H1 (cell line): ENCODE data around the gene MTX2. TPM values are rescaled to one million over a fixed set of nuclear protein-coding genes. Genes with fewer than 3 reads are reported as not detected.

Experiments
- CTCF ChIA-PET: fragments of 300-600 bp; sonication (Branson Sonifier 250); formaldehyde crosslinking; loops from one replicate; lab custom pipeline; 2021; ENCODE audit not compliant: partially characterized antibody; lab: Charles Lee
- POLR2A ChIA-PET: fragments of 300-600 bp; sonication (Branson Sonifier 250); formaldehyde crosslinking; loops from one replicate; lab custom pipeline; 2021; ENCODE audit warnings: inconsistent platforms; ENCODE audit not compliant: partially characterized antibody; lab: Charles Lee
- DNase-seq, 2 experiments: peaks; one replicate each; pipeline versions ENCODE4 v3.0.0 to v3.0.0-alpha.2; 2010 to 2022; ENCODE audit warnings: low spot score in 2 of 2, low read depth in 1 of 2, mixed read lengths in 1 of 2
- FAIRE-seq: peaks from 2 replicates; lab custom pipeline; 2011; peaks lifted over from hg19 to GRCh38; lab: Jason Lieb, UNC
- H2AFZ ChIP-seq: 2 replicates; pipeline ENCODE4 v1.8.1; 2012; ENCODE audit warnings: low read length, inconsistent platforms
- H2AK5ac ChIP-seq: 2 replicates; pipeline ENCODE4 v1.6.1; 2013; ENCODE audit warnings: low read depth, low read length
- H2BK120ac ChIP-seq: replicated peaks from 2 replicates; pipeline ENCODE3; 2013; ENCODE audit warnings: low read depth, low read length, inconsistent platforms
- H2BK12ac ChIP-seq: 2 replicates; pipeline ENCODE4 v1.6.1; 2013; ENCODE audit warnings: low read depth, low read length
- H2BK15ac ChIP-seq: 2 replicates; pipeline ENCODE4 v1.6.1; 2013; ENCODE audit warnings: low read length
- H2BK20ac ChIP-seq: 2 replicates; pipeline ENCODE4 v1.6.1; 2013; ENCODE audit warnings: low read length
- H2BK5ac ChIP-seq: 2 replicates; pipeline ENCODE4 v1.6.1; 2013; ENCODE audit warnings: low read depth, low read length
- H3K14ac ChIP-seq: 2 replicates; pipeline ENCODE4 v1.6.1; 2013; ENCODE audit warnings: inconsistent platforms; ENCODE audit not compliant: insufficient read length
- H3K18ac ChIP-seq: 2 replicates; pipeline ENCODE4 v1.6.1; 2013; ENCODE audit warnings: low read length; ENCODE audit errors: extremely low read depth
- H3K23ac ChIP-seq: 2 replicates; pipeline ENCODE4 v1.6.1; 2013; ENCODE audit warnings: inconsistent platforms; ENCODE audit not compliant: insufficient read length
- H3K23me2 ChIP-seq: 2 replicates; pipeline ENCODE4 v1.6.1; 2013; ENCODE audit warnings: low read depth, low read length
- H3K27ac ChIP-seq: 2 replicates; pipeline ENCODE4 v1.6.1; 2011; ENCODE audit warnings: low read depth, low read length, inconsistent platforms
- H3K27me3 ChIP-seq, 4 experiments: replicated peaks in 1 of 4; 1 replicate in 1 of 4; 2 replicates in 3 of 4; pipeline versions ENCODE4 v1.6.1 to v1.8.1; 2011 to 2013; ENCODE audit warnings: low read length in 3 of 4, mild to moderate bottlenecking in 3 of 4, inconsistent platforms in 2 of 4, mixed read lengths in 2 of 4, moderate library complexity in 1 of 4; ENCODE audit not compliant: control insufficient read depth in 3 of 4, insufficient read depth in 3 of 4; ENCODE audit errors: extremely low read depth in 1 of 4
- H3K36me3 ChIP-seq, 4 experiments: 2 replicates each; pipeline versions ENCODE4 v1.6.1 to v1.8.1; 2011 to 2013; ENCODE audit warnings: mild to moderate bottlenecking in 4 of 4, low read length in 3 of 4, moderate library complexity in 2 of 4, control low read depth in 1 of 4, inconsistent platforms in 1 of 4; ENCODE audit not compliant: insufficient read depth in 4 of 4, control insufficient read depth in 2 of 4
- H3K4ac ChIP-seq: replicated peaks from 2 replicates; pipeline ENCODE3; 2013; ENCODE audit warnings: low read length, low read depth, mixed read lengths, inconsistent platforms; ENCODE audit not compliant: insufficient read length
- H3K4me1 ChIP-seq, 4 experiments: replicated peaks in 1 of 4; 1 replicate in 1 of 4; 2 replicates in 3 of 4; pipeline versions ENCODE4 v1.6.1 to v1.8.1; 2011 to 2013; ENCODE audit warnings: low read length in 3 of 4, inconsistent platforms in 2 of 4, mixed read lengths in 1 of 4; ENCODE audit not compliant: insufficient read depth in 4 of 4, control insufficient read depth in 3 of 4
- H3K4me2 ChIP-seq, 2 experiments: 2 replicates each; pipeline versions ENCODE4 v1.6.1 to v1.8.1; 2011 to 2013; ENCODE audit warnings: low read depth in 2 of 2, low read length in 2 of 2, control low read depth in 1 of 2, inconsistent platforms in 1 of 2, mild to moderate bottlenecking in 1 of 2; ENCODE audit not compliant: insufficient read depth in 1 of 2
- H3K4me3 ChIP-seq, 4 experiments: fragments of 200-600, 300-600 bp in 1 of 4; sonication (generic), shearing (Covaris generic), sonication (Bioruptor Twin) in 1 of 4; 2 replicates each; pipeline versions ENCODE4 v1.5.1 to v1.8.1; 2011 to 2016; ENCODE audit warnings: low read length in 4 of 4, low read depth in 3 of 4, control low read depth in 2 of 4, inconsistent platforms in 2 of 4, mild to moderate bottlenecking in 2 of 4, mixed read lengths in 1 of 4, moderate library complexity in 1 of 4; ENCODE audit not compliant: insufficient read depth in 2 of 4; ENCODE audit errors: extremely low read depth in 1 of 4
- H3K56ac ChIP-seq: replicated peaks from 2 replicates; pipeline ENCODE3; 2013; ENCODE audit warnings: low read depth, mild to moderate bottlenecking, mixed read lengths, low read length, inconsistent platforms; ENCODE audit not compliant: insufficient read length
- H3K79me1 ChIP-seq: 2 replicates; pipeline ENCODE4 v1.6.1; 2013; ENCODE audit warnings: low read depth, low read length, control low read depth
- H3K79me2 ChIP-seq, 2 experiments: 2 replicates each; pipeline versions ENCODE4 v1.6.1 to v1.8.1; 2012 to 2013; ENCODE audit warnings: low read length in 2 of 2, mild to moderate bottlenecking in 2 of 2, inconsistent platforms in 1 of 2; ENCODE audit not compliant: insufficient read depth in 2 of 2, control insufficient read depth in 1 of 2
- H3K9ac ChIP-seq, 4 experiments: replicated peaks in 1 of 4; 1 replicate in 1 of 4; 2 replicates in 3 of 4; pipeline versions ENCODE4 v1.6.1 to v1.8.1; 2011 to 2013; ENCODE audit warnings: low read depth in 3 of 4, low read length in 3 of 4, control low read depth in 2 of 4, mild to moderate bottlenecking in 2 of 4, moderate library complexity in 2 of 4, inconsistent platforms in 1 of 4; ENCODE audit errors: extremely low read depth in 1 of 4
- H3K9me3 ChIP-seq, 2 experiments: 2 replicates each; pipeline versions ENCODE4 v1.6.1 to v1.8.1; 2012 to 2013; ENCODE audit warnings: mild to moderate bottlenecking in 2 of 2, moderate library complexity in 2 of 2, control low read depth in 1 of 2, inconsistent platforms in 1 of 2, low read depth in 1 of 2, low read length in 1 of 2, mixed read lengths in 1 of 2; ENCODE audit not compliant: insufficient read depth in 2 of 2
- H4K20me1 ChIP-seq, 2 experiments: replicated peaks in 1 of 2; 2 replicates each; pipeline versions ENCODE3 to v1.8.1; 2011 to 2013; ENCODE audit warnings: inconsistent platforms in 2 of 2, low read length in 2 of 2, mild to moderate bottlenecking in 1 of 2; ENCODE audit not compliant: insufficient read depth in 2 of 2, control insufficient read depth in 1 of 2
- H4K5ac ChIP-seq: 2 replicates; pipeline ENCODE4 v1.6.1; 2013; ENCODE audit warnings: low read length, low read depth, mixed read lengths, inconsistent platforms; ENCODE audit not compliant: insufficient read length
- H4K8ac ChIP-seq: 2 replicates; pipeline ENCODE4 v1.8.0; 2013; ENCODE audit warnings: mild to moderate bottlenecking, moderate library complexity, low read length, inconsistent platforms; ENCODE audit not compliant: insufficient read depth; ENCODE audit errors: extremely low read depth
- H4K91ac ChIP-seq: replicated peaks from 2 replicates; pipeline ENCODE3; 2013; ENCODE audit warnings: low read length, mixed read lengths, inconsistent platforms; ENCODE audit not compliant: insufficient read length
- ATF2 ChIP-seq: IDR thresholded peaks from 2 replicates; pipeline ENCODE4 v1.6.1; 2012; ENCODE audit warnings: low read length, inconsistent platforms
- CBX8 ChIP-seq: fragments of 300-800, 300-1000 bp; sonication (generic); IDR thresholded peaks from 2 replicates; pipeline ENCODE4 v1.7.1; 2016; ENCODE audit warnings: low read depth, low read length, borderline replicate concordance
- CHD1 ChIP-seq: IDR thresholded peaks from 2 replicates; pipeline ENCODE4 v1.6.1; 2012; ENCODE audit warnings: low read depth, low read length, improper control_type of control experiment
- EZH2 ChIP-seq: fragments of 200-600 bp; sonication (generic); IDR thresholded peaks from 2 replicates; pipeline ENCODE4 v1.7.1; 2012; ENCODE audit warnings: low read depth, mild to moderate bottlenecking, moderate library complexity, low read length, inconsistent platforms; ENCODE audit not compliant: severe bottlenecking
- HDAC2 ChIP-seq, 2 experiments: fragments of 300-600 bp in 1 of 2; sonication (generic) in 1 of 2; IDR thresholded peaks; 2 replicates each; pipeline ENCODE4 v1.6.1; 2011 to 2012; ENCODE audit warnings: low read depth in 2 of 2, low read length in 2 of 2, mild to moderate bottlenecking in 2 of 2, moderate library complexity in 2 of 2, borderline replicate concordance in 1 of 2, inconsistent platforms in 1 of 2
- RNF2 ChIP-seq: fragments of 200-900, 300-1000 bp; sonication (generic); IDR thresholded peaks from 2 replicates; pipeline ENCODE4 v1.7.1; 2016; ENCODE audit warnings: borderline replicate concordance, low read depth, mild to moderate bottlenecking, antibody characterized with exemption, low read length; ENCODE audit not compliant: poor library complexity, severe bottlenecking; ENCODE audit errors: missing control alignments
- TAF7 ChIP-seq: optimal IDR thresholded peaks from 2 replicates; pipeline ENCODE3; 2011; ENCODE audit warnings: low read depth, mild to moderate bottlenecking, inconsistent platforms, low read length, moderate library complexity, borderline replicate concordance
- WGBS, 2 experiments: shearing (Covaris generic) in 1 of 2; methylation state at CpG; one replicate each; pipeline versions ENCODE4 v1.1.6 to v1.1.7; 2013 to 2015; ENCODE audit warnings: low lambda C conversion rate in 2 of 2, mixed read lengths in 2 of 2, inconsistent platforms in 1 of 2, low coverage in 1 of 2, missing lambda C conversion rate in 1 of 2; ENCODE audit not compliant: insufficient replicate concordance in 2 of 2, insufficient coverage in 1 of 2, insufficient read length in 1 of 2; ENCODE audit errors: extremely low coverage in 1 of 2, missing lambda C conversion rate in 1 of 2; 5-methylcytosine and 5-hydroxymethylcytosine counted together
- polyA plus RNA-seq, 7 experiments: library from polyadenylated mRNA; depleted of rRNA in 3 of 7; stranded (reverse) in 5 of 7; unstranded in 2 of 7; fragments of >200 nt in 5 of 7; fragments of 200-250 nt in 2 of 7; gene quantifications; 1 replicate in 5 of 7; 2 replicates in 1 of 7; 4 replicates in 1 of 7; pipeline versions ENCODE4 v1.2.1 to v1.2.3, GENCODE V29; 2011 to 2013; ENCODE audit warnings: missing spikeins in 2 of 7, mixed read lengths in 2 of 7
- total RNA-seq: library from RNA; stranded (reverse); fragmentation: NEBNext Ultra II Directional; extraction: Animal tissue kit (Norgen Biotek cat#: 25700); gene quantifications from 2 replicates; pipeline ENCODE4 v1.2.1, GENCODE V29; 2021

MTX2 gene
- total and polyA plus RNA-seq, 2 of the 8 experiments (the other 6 are each of a cell fraction or from before 2014, with no cell fraction given): 33.5 to 38.3 TPM

- no peak overlapping the region for H2AK5ac ChIP-seq
- H4K5ac ChIP-seq: no peak overlapping the region
- no peaks in the 10 kb centered on the region for H3K36me3 ChIP-seq
- no peaks in the 10 kb centered on the region for H3K27me3 ChIP-seq
- H3K79me1 ChIP-seq: no peaks in the 10 kb centered on the region
- H4K20me1 ChIP-seq: no peaks in the 10 kb centered on the region
- H4K8ac ChIP-seq: no peak overlapping the region
- no peak for FAIRE-seq
- no peak overlapping the region for H3K23ac ChIP-seq
- H3K9me3 ChIP-seq: no peaks in the 10 kb centered on the region
- no peak overlapping the region for H4K91ac ChIP-seq
- H3K23me2 ChIP-seq: no peaks in the 10 kb centered on the region
- no peak for DNase-seq
- no peak overlapping the region for H2AFZ ChIP-seq
- H3K9ac ChIP-seq: no peak overlapping the region
- no peak overlapping the region for H2BK20ac ChIP-seq
- no peaks in the 10 kb centered on the region for H3K79me2 ChIP-seq
- ChIA-PET CTCF (interaction anchor here (0.8 to 2.5 kb wide), 4 partner anchors 9 to 245 kb away, joined by 3 to 11 read pairs (median 3); no protein-coding TSS in a partner anchor), POLR2A (no interaction called here)
- no peak overlapping the region for H2BK15ac ChIP-seq
- 98% methylated on average over 2 of the region's 2 CpGs; no CpG with 5 or more reads in 1 of the 2 experiments for WGBS, 2 experiments
- no peak overlapping the region for H3K14ac ChIP-seq
- no peaks in the 10 kb centered on the region for H3K4me1 ChIP-seq
- H2BK120ac ChIP-seq: no peak overlapping the region
- H3K4me3 ChIP-seq: no peak overlapping the region
- H3K4me2 ChIP-seq: no peak overlapping the region
- H2BK12ac ChIP-seq: no peak overlapping the region
- no peak overlapping the region for H3K27ac ChIP-seq
- no peak overlapping the region for H3K56ac ChIP-seq
- H3K4ac ChIP-seq: no peak overlapping the region
- H3K18ac ChIP-seq: no peak overlapping the region
- no peak overlapping the region for H2BK5ac ChIP-seq
- TF ChIP-seq EZH2: no peak
- no peak for TF ChIP-seq HDAC2 (IDR thresholded peaks at IDR 0.05; ENCODE audit: borderline replicate concordance in 1 of 2, low read depth in 2 of 2, low read length in 2 of 2)
- TF ChIP-seq CHD1: no peak
- TF ChIP-seq ATF2: no peak
- no peak for TF ChIP-seq RNF2
- TF ChIP-seq CBX8: no peak
- no peak for TF ChIP-seq TAF7
Measured at GRCh38 chr2:176385219-176385759, 116.0 kb downstream of the MTX2 start.
